ENCODE data around the gene MTO1. TPM values are rescaled to one million over a fixed set of nuclear protein-coding genes. Genes with fewer than 3 reads are reported as not detected.

MTO1 gene
- total and polyA plus RNA-seq, 2 experiments from 2014 or later: 27.7 to 36.7 TPM

- Mint-ChIP-seq H3K27me3 (ENCODE audit: insufficient read depth, low read depth, poor library complexity) (peaks cover 2% of the 10 kb centered on the region), H3K4me1 (no peaks in the 10 kb centered on the region), H3K4me3 (no peak overlapping the region), H3K9me3 (no peaks in the 10 kb centered on the region), H3K27ac (no peak overlapping the region), H3K36me3 (ENCODE audit: low read depth) (no peaks in the 10 kb centered on the region)
- no peak overlapping the region for H2AFZ ChIP-seq
- no peak overlapping the region for H3K27ac ChIP-seq (ENCODE audit: low read depth)
- no peak overlapping the region for H3K4me2 ChIP-seq
- no peak overlapping the region for H3K4me3 ChIP-seq
- H3K36me3 ChIP-seq (ENCODE audit: insufficient read depth): no peaks in the 10 kb centered on the region
- H4K20me1 ChIP-seq (replicated peaks; ENCODE audit: insufficient read depth): no peaks in the 10 kb centered on the region
- H3K79me2 ChIP-seq (replicated peaks; ENCODE audit: insufficient read depth): no peaks in the 10 kb centered on the region
- no peak for TF ChIP-seq CREB1 (CRISPR knock-in tag; IDR thresholded peaks at IDR 0.05; ENCODE audit: low read depth)
- TF ChIP-seq, protein P1, sequence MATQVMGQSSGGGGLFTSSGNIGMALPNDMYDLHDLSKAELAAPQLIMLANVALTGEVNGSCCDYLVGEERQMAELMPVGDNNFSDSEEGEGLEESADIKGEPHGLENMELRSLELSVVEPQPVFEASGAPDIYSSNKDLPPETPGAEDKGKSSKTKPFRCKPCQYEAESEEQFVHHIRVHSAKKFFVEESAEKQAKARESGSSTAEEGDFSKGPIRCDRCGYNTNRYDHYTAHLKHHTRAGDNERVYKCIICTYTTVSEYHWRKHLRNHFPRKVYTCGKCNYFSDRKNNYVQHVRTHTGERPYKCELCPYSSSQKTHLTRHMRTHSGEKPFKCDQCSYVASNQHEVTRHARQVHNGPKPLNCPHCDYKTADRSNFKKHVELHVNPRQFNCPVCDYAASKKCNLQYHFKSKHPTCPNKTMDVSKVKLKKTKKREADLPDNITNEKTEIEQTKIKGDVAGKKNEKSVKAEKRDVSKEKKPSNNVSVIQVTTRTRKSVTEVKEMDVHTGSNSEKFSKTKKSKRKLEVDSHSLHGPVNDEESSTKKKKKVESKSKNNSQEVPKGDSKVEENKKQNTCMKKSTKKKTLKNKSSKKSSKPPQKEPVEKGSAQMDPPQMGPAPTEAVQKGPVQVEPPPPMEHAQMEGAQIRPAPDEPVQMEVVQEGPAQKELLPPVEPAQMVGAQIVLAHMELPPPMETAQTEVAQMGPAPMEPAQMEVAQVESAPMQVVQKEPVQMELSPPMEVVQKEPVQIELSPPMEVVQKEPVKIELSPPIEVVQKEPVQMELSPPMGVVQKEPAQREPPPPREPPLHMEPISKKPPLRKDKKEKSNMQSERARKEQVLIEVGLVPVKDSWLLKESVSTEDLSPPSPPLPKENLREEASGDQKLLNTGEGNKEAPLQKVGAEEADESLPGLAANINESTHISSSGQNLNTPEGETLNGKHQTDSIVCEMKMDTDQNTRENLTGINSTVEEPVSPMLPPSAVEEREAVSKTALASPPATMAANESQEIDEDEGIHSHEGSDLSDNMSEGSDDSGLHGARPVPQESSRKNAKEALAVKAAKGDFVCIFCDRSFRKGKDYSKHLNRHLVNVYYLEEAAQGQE (IDR thresholded peaks at IDR 0.05; ENCODE audit: unreplicated experiment): no peak
- no peak for TF ChIP-seq EZH2 (IDR thresholded peaks at IDR 0.05; ENCODE audit: low read depth, unreplicated experiment)
- TF ChIP-seq ZNF331 (CRISPR knock-in tag; IDR thresholded peaks at IDR 0.05; ENCODE audit: low read depth): no peak
- no peak for TF ChIP-seq ZNF114 (CRISPR knock-in tag; IDR thresholded peaks at IDR 0.05)
- no peak for TF ChIP-seq STAT1 (IDR thresholded peaks at IDR 0.05; ENCODE audit: unreplicated experiment)
- no peak for TF ChIP-seq POLR2AphosphoS5 (IDR thresholded peaks at IDR 0.05; ENCODE audit: low read depth)
- no peak for TF ChIP-seq EZH2phosphoT487 (IDR thresholded peaks at IDR 0.05; ENCODE audit: unreplicated experiment)
- no peak for TF ChIP-seq NANOG (IDR thresholded peaks at IDR 0.05; ENCODE audit: borderline replicate concordance)
- no peak for TF ChIP-seq ZNF462 (CRISPR knock-in tag; IDR thresholded peaks at IDR 0.05)
- TF ChIP-seq JUNB (IDR thresholded peaks at IDR 0.05; ENCODE audit: unreplicated experiment): no peak
- TF ChIP-seq, protein P2, sequence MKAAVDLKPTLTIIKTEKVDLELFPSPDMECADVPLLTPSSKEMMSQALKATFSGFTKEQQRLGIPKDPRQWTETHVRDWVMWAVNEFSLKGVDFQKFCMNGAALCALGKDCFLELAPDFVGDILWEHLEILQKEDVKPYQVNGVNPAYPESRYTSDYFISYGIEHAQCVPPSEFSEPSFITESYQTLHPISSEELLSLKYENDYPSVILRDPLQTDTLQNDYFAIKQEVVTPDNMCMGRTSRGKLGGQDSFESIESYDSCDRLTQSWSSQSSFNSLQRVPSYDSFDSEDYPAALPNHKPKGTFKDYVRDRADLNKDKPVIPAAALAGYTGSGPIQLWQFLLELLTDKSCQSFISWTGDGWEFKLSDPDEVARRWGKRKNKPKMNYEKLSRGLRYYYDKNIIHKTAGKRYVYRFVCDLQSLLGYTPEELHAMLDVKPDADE (IDR thresholded peaks at IDR 0.05): no peak
- TF ChIP-seq, protein P3, sequence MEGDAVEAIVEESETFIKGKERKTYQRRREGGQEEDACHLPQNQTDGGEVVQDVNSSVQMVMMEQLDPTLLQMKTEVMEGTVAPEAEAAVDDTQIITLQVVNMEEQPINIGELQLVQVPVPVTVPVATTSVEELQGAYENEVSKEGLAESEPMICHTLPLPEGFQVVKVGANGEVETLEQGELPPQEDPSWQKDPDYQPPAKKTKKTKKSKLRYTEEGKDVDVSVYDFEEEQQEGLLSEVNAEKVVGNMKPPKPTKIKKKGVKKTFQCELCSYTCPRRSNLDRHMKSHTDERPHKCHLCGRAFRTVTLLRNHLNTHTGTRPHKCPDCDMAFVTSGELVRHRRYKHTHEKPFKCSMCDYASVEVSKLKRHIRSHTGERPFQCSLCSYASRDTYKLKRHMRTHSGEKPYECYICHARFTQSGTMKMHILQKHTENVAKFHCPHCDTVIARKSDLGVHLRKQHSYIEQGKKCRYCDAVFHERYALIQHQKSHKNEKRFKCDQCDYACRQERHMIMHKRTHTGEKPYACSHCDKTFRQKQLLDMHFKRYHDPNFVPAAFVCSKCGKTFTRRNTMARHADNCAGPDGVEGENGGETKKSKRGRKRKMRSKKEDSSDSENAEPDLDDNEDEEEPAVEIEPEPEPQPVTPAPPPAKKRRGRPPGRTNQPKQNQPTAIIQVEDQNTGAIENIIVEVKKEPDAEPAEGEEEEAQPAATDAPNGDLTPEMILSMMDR (conservative IDR thresholded peaks at IDR 0.05; ENCODE audit: low read depth in 2 of 2): no peak
- DNase-seq (ENCODE audit: low spot score) (no peak), ATAC-seq (no peak)
- no peaks in the 10 kb centered on the region for H3K9me2 ChIP-seq (ENCODE audit: insufficient read depth)
- H3F3A ChIP-seq (replicated peaks; ENCODE audit: low read depth): no peaks in the 10 kb centered on the region
- H3K27me3 ChIP-seq (ENCODE audit: insufficient read depth): no peaks in the 10 kb centered on the region
- H3K4me1 ChIP-seq (ENCODE audit: insufficient read depth): no peaks in the 10 kb centered on the region
Observed at GRCh38 chr6:73538116-73538779, 76.7 kb downstream of the MTO1 start.
